ENCODE results near the gene IER2. TPM values are rescaled to one million over a fixed set of nuclear protein-coding genes. Genes with fewer than 3 reads are reported as not detected.
"Not testable (repeated sequence)": the region's sequence is repeated elsewhere in the genome, so short reads cannot be mapped to it uniquely, and the experiment has no call there.

Gene IER2
- total RNA-seq, 2 experiments from 2014 or later, result 120 to 123 TPM

DNA sequence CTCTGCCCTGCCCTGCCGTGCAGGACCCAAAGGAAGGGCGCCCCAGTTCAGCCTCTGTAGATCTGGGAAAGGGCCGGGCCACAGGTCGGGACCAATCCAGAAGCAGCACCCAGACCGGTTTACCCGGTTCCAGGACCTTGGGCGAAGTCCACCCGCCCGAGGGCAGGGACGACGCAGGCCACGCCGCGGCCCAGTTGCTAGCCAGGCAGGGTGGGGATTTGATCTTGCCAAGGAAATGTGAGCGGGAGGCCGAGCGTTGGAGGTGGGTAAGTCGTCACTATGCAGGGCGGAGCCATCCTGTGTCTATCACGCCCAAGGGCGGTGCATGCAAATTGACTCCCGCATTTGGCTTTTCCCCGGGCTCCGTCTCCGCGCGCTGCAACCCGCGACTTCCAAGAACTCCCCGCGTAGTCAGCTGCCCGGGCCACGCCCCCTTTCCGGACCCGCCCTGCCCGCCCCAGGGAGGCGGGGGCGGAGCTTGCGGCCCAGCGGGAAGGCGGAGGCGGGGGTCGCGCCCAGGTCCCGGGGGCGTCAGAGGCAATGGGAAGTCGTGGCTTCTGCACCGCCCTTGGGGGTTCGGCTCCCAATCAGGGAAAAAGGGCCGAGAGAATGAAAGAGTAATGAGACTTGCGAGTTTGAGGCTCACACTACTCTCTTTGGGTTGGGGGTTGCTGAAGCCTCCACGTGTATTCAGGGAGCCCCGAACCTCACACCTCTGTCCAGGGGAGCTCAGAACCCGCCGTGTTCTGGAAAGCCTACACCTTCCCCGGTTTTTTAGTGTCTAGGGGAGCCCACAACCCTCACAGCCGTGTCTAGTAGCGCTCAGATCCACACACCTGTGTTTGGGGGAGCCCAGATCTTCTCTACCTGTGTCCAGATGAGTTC, 12.8 kb downstream of the IER2 start:
- CTCF ChIA-PET, result interaction anchor here (0.6 to 3.3 kb wide), 4 partner anchors 8 to 103 kb away, joined by 3 to 14 read pairs (median 5); no protein-coding TSS in a partner anchor
- intact Hi-C loops (cut with micrococcal nuclease), result loop anchor here (1.0 kb wide), 2 partner anchors 8 to 45 kb away; partner anchors contain the start of gene NACC1
- H3K4me1 Mint-ChIP-seq (ENCODE audit: low read depth), result peaks cover 65% of the 10 kb centered on the region
- H3K4me3 Mint-ChIP-seq, result peak overlapping the region; percentile 79
- H3K9me3 Mint-ChIP-seq, result no peaks in the 10 kb centered on the region
- peak overlapping the region; percentile 97 for H3K27ac Mint-ChIP-seq
- no peaks in the 10 kb centered on the region for H3K27me3 Mint-ChIP-seq (ENCODE audit: low read depth)
- DNase-seq, result peak; percentile 98
- H3K36me3 Mint-ChIP-seq (ENCODE audit: low read depth), result no peaks in the 10 kb centered on the region

DNA sequence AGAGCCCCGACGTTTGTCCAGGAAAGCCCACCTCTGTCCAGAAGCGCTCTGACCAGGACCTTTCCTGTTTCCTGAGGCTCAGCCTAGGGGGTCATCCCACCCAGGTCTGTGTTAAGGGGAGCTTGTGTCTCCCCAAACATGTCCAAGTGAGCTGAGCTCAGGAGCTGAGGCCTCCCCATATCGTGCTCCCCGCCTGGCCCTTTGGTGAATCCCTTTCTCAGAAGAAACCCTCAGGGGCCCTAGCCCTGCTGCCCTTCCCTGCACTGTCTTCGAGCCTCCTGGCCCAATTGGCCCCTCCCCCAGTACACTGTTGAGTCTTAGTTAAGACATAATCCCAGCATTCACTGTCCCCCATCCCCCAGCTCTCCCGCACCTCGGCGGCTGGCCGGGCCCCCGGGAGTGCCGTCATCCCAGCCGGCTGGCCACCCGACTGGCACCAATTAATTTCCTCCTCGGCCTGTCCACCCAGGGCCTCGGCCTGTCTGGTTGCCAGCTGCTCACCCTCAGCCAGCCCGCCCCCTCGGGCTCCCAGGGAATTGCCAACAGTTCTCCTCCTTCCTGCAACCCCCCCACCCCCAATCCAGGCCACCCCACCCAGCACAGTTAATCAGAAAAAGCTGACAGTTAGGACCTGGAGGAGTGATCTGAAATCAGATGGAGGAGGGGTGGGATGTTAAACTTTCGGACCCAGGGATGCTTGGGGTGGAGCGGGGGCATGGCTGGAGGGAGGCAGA, 13.6 kb downstream of the IER2 start:
- peak overlapping the region; percentile 97 for H3K27ac Mint-ChIP-seq
- DNase-seq, result peak; percentile 78
- no peaks in the 10 kb centered on the region for H3K36me3 Mint-ChIP-seq (ENCODE audit: low read depth)
- peak overlapping the region; percentile 79 for H3K4me3 Mint-ChIP-seq
- H3K27me3 Mint-ChIP-seq (ENCODE audit: low read depth), result no peaks in the 10 kb centered on the region
- H3K9me3 Mint-ChIP-seq, result no peaks in the 10 kb centered on the region
- H3K4me1 Mint-ChIP-seq (ENCODE audit: low read depth), result peaks cover 65% of the 10 kb centered on the region
- CTCF ChIA-PET, result interaction anchor here (0.6 to 3.3 kb wide), 4 partner anchors 9 to 102 kb away, joined by 3 to 14 read pairs (median 5); no protein-coding TSS in a partner anchor
- intact Hi-C loops (cut with micrococcal nuclease), result loop anchor here (1.0 kb wide), 2 partner anchors 8 to 45 kb away; partner anchors contain the start of gene NACC1

DNA sequence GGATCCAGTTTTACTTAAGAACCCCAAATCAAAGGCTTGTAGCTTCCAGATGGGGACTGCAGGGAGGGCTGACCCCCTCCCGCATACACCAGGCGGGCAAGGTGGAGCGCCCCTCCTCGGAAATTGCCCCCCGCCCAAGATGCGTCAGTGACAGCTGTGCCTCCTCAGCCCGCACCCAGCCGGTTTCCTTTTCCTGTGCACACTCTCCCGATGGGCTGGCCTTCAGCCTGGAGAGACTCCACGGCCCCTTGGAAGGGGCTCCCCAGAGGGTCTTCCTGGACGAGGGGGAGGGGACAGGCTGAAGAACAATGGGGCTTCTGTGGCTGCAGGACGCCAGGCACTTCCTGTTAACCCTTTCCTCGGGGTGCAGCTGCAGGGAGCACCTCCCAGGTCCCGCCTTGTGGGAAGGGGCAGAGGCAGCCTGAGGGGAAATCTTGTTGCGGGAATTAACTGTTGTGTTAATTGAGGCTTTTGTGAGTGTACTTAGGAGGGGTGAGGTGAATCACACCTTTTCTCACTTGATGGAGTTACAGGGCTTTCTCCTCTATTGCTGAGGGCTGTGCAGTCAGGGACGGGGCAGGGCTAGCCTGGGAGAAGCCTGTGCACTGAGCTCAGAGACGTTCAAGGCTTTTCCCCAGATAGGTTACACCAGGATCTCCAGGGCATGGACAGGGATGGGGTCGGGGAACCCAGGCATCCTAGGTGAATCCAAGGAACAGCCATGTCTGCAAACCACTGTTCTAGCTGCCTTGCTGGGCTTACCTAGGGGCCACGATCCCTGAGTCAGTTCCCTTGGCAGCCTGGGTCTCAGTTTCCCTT, 14.3 kb downstream of the IER2 start:
- intact Hi-C loops (cut with micrococcal nuclease), result loop anchor here (5.0 kb wide), 2 partner anchors 568 to 673 kb away; no protein-coding TSS in a partner anchor
- Mint-ChIP-seq H3K9me3 (no peaks in the 10 kb centered on the region), H3K36me3 (ENCODE audit: low read depth) (no peaks in the 10 kb centered on the region), H3K4me3 (peak overlapping the region; percentile 79), H3K27ac (peak overlapping the region; percentile 97), H3K4me1 (ENCODE audit: low read depth) (peaks cover 70% of the 10 kb centered on the region), H3K27me3 (ENCODE audit: low read depth) (no peaks in the 10 kb centered on the region)
- DNase-seq, result peak; percentile 81
- CTCF ChIA-PET, result interaction anchor here (1.0 to 3.3 kb wide), 4 partner anchors 9 to 31 kb away, joined by 3 to 14 read pairs (median 5); no protein-coding TSS in a partner anchor

DNA sequence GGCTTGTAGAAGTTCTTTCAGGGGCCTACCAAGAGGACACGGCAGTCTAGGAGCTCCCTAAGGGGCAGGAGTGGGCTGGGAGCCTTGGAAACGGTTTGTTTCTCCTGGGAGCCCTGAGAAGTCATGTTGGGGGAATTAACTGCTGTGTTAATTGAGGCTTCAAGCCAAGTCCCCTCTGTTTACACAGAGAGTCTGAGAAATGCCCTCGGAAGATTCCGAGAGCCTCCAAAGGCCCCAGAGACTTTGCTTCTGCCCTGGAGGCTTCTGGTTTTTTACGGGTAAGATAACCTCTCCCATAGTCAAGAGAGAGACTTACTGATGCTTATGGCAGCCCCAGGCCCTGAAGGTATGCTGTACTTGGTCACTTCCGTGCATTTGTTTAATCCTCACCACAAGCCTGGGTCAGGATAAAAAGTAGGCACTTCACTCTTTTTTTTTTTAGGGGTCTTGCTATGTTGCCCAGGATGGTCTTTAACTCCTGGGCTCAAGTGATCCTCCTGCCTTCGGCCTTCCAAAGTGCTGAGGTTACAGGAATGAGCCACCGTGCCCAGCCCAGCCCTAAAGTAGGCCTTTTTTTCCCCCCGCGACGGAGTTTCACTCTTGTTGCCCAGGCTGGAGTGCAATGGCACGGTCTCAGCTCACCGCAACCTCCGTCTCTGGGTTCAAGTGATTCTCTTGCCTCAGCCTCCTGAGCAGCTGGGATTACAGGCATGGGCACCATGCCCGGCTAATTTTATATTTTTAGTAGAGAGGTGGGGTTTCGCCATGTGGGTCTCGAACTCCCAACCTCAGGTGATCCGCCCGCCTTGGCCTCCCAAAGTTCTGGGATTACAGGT, 15.2 kb downstream of the IER2 start:
- peaks cover 73% of the 10 kb centered on the region for H3K4me1 Mint-ChIP-seq (ENCODE audit: low read depth)
- no peaks in the 10 kb centered on the region for H3K9me3 Mint-ChIP-seq
- CTCF ChIA-PET, result interaction anchor here (1.0 to 3.3 kb wide), 3 partner anchors 10 to 30 kb away, joined by 3 to 14 read pairs (median 3); no protein-coding TSS in a partner anchor
- no peak for DNase-seq
- H3K36me3 Mint-ChIP-seq (ENCODE audit: low read depth), result no peaks in the 10 kb centered on the region
- intact Hi-C loops (cut with micrococcal nuclease), result loop anchor here (5.0 kb wide), 2 partner anchors 567 to 672 kb away; no protein-coding TSS in a partner anchor
- H3K4me3 Mint-ChIP-seq, result no peak overlapping the region
- H3K27me3 Mint-ChIP-seq (ENCODE audit: low read depth), result no peaks in the 10 kb centered on the region
- H3K27ac Mint-ChIP-seq, result peak overlapping the region; percentile 97

DNA sequence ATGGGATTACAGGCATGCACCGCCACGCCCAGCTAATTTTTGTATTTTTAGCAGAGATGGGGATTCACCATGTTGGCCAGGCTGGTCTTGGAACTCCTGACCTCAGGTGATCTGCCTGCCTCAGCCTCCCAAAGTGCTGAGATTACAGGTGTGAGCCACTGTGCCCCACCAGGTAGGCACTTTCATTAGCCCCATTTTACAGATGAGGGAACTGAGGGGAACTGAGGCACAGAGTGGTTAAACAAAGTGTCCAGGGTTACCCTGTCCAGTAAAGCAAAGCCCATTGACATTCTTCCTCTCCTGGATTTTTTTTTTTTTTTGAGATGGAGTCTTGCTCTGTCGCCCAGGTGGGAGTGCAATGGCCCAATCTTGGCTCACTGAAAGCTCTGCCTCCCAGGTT, 15.9 kb downstream of the IER2 start:
- H3K4me3 Mint-ChIP-seq; H3K9me3 Mint-ChIP-seq; CTCF ChIA-PET; H3K27me3 Mint-ChIP-seq (ENCODE audit: low read depth); DNase-seq; H3K36me3 Mint-ChIP-seq (ENCODE audit: low read depth): not testable (repeated sequence)
- peaks cover 74% of the 10 kb centered on the region for H3K4me1 Mint-ChIP-seq (ENCODE audit: low read depth)
- H3K27ac Mint-ChIP-seq, result peak overlapping the region; percentile 97
- intact Hi-C loops (cut with micrococcal nuclease), result loop anchor here (2.0 to 5.0 kb wide), 3 partner anchors 15 to 671 kb away; partner anchors contain the start of genes IER2 and STX10

DNA sequence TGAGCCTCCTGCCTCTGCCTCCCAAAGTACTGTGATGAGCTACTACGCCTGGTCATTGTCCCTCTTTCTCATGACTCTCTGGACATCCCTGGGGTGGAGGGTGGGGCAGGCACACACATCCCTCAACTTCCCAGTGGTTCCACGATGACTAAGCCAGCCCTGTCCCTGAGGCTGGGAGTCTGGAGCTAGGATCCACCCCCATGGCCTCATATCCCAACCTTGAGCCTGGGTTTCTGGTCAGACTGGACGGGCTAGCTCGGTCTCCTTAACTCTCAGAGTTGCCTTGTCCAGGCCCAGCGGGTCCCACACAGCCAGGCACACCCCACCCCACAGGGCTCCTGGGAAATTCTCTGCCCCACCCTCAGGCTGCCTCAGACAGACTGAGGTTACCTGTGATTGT, 19.6 kb downstream of the IER2 start:
- Mint-ChIP-seq H3K27ac (peak overlapping the region; percentile 73), H3K4me3 (no peak overlapping the region), H3K27me3 (ENCODE audit: low read depth) (no peaks in the 10 kb centered on the region), H3K4me1 (ENCODE audit: low read depth) (peaks cover 86% of the 10 kb centered on the region), H3K9me3 (no peaks in the 10 kb centered on the region), H3K36me3 (ENCODE audit: low read depth) (peaks cover 3% of the 10 kb centered on the region)
- intact Hi-C loops (cut with micrococcal nuclease), result loop anchor here (5.0 kb wide), 2 partner anchors 563 to 668 kb away; no protein-coding TSS in a partner anchor
- no peak for DNase-seq
- CTCF ChIA-PET, result interaction anchor here (0.9 to 2.3 kb wide), 5 partner anchors 9 to 25 kb away, joined by 3 to 9 read pairs (median 5); no protein-coding TSS in a partner anchor

DNA sequence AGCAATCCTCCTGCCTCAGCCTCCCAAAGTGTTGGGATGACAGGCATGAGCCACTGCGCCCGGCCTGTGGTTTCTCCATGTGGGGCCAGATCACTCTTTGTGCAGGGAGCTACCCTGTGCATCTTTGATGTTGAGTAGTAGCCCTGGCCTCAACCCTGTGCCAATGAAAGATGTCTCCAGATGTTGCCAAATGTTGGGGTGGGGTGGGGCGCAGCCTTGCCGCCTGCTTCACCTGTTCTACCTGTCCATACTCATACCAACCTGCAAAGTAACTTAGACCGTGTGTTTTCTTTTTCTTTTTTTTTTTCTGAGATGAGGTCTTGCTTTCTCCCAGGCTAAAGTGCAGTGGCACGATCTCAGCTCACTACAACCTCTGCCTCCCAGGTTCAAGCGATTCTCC, 20.9 kb downstream of the IER2 start:
- Mint-ChIP-seq H3K36me3 (ENCODE audit: low read depth) (peaks cover 3% of the 10 kb centered on the region), H3K27me3 (ENCODE audit: low read depth) (no peaks in the 10 kb centered on the region), H3K4me3 (peak overlapping the region; percentile 47), H3K4me1 (ENCODE audit: low read depth) (peaks cover 73% of the 10 kb centered on the region), H3K27ac (peak overlapping the region; percentile 99), H3K9me3 (no peaks in the 10 kb centered on the region)
- no peak for DNase-seq
- CTCF ChIA-PET, result interaction anchor here (1.2 to 2.3 kb wide), 2 partner anchors 19 to 24 kb away, joined by 3 to 9 read pairs; no protein-coding TSS in a partner anchor
- intact Hi-C loops (cut with micrococcal nuclease), result no loop called here

DNA sequence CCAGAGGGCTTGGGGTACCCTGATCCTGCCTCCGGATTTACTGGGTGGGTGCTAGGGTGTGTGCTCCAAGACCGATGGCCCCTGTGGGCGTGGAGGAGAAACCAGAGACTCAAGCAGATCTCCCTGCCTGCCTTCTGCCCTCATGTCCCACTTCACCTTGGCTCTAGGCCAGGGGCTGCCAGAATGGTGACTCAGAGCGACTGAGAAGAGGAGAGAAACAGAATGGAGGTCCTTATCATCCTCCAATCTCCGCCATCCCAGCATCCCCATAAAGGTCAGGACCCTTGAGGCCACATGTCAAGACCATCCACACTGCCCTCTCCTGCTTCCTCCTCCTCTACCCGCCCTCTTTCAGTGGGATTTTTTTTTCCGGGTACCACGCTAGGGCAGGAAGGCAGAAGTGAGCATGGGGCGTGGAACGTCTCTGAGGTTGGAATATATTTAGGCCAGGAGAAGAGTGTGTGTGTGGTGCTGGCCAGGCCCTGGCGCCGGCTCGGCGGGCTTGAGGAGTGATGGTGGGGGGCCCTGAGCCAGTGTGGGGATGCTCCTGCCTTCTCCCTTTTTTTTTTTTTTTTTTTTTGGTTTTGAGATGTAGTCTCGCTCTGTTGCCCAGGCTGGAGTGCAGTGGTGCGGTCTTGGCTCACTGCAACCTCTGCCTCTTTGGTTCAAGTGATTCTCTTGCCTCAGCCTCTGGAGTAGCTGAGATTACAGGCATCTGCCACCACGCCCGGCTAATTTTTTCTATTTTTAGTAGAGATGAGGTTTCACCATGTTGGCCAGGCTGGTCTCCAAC, 22.3 kb downstream of the IER2 start:
- Mint-ChIP-seq H3K27ac (peak overlapping the region; percentile 99), H3K27me3 (ENCODE audit: low read depth) (no peaks in the 10 kb centered on the region), H3K4me3 (peak overlapping the region; percentile 90), H3K9me3 (no peaks in the 10 kb centered on the region), H3K4me1 (ENCODE audit: low read depth) (peaks cover 60% of the 10 kb centered on the region), H3K36me3 (ENCODE audit: low read depth) (peaks cover 3% of the 10 kb centered on the region)
- intact Hi-C loops (cut with micrococcal nuclease), result loop anchor here (1.0 to 2.0 kb wide), 2 partner anchors 17 to 160 kb away; no protein-coding TSS in a partner anchor
- CTCF ChIA-PET, result no interaction called here
- DNase-seq, result peak; percentile 93

DNA sequence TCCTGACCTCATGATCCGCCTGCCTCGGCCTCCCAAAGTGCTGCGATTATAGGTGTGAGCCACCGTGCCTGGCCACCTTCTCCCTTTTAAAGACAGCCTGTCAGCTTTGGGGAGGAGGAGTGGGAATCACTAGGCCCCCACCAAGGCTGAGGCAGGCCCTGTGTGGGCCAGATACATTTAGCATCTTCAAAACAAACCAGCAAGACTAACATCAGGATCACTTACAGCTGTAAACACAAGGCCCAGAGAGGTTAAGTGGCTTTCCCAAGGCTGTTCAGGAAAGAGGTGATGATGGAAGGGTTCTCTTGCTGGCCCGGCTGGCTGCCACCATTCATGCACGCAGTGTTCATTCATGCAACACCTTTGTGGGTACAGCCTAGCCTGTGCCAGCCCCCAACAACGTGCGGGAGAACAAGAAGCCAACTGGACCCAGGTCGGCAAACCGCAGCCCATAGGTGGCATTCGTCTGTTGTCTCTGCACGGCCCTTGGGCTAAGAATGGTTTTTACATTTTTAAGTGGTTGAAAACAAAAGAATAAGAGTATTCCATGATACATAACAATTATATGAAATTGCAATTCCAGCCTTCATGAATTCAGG, 23.0 kb downstream of the IER2 start:
- H3K4me1 Mint-ChIP-seq (ENCODE audit: low read depth), result peaks cover 57% of the 10 kb centered on the region
- H3K36me3 Mint-ChIP-seq (ENCODE audit: low read depth), result peaks cover 3% of the 10 kb centered on the region
- CTCF ChIA-PET, result interaction anchor here (0.7 kb wide), 2 partner anchors 106 to 173 kb away, joined by 3 to 6 read pairs; no protein-coding TSS in a partner anchor
- peak overlapping the region; percentile 99 for H3K27ac Mint-ChIP-seq
- no peak for DNase-seq
- peak overlapping the region; percentile 90 for H3K4me3 Mint-ChIP-seq
- H3K27me3 Mint-ChIP-seq (ENCODE audit: low read depth), result no peaks in the 10 kb centered on the region
- no peaks in the 10 kb centered on the region for H3K9me3 Mint-ChIP-seq
- intact Hi-C loops (cut with micrococcal nuclease), result loop anchor here (2.0 kb wide), 1 partner anchor 160 kb away; no protein-coding TSS in a partner anchor

DNA sequence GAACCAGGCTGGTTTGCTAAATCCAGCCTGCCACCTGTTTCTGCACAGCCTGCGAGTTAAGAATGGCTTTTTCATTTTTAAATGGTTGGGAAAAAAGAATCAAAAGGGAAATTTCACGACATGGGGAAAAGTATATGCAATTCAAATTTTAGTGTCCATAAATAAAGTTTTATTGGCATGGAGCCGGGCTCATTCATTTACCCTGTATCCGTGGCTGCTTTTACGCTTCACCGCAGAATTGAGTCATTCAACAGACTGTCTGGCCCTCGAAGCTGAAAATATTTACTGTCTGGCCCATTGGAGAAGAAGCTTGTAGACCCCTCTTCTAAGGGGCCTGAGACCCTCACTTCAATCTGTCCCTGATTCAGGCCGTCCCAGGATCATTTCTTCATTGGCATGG, 26.1 kb downstream of the IER2 start:
- peaks cover 2% of the 10 kb centered on the region for H3K36me3 Mint-ChIP-seq (ENCODE audit: low read depth)
- no peaks in the 10 kb centered on the region for H3K9me3 Mint-ChIP-seq
- intact Hi-C loops (cut with micrococcal nuclease), result no loop called here
- CTCF ChIA-PET, result interaction anchor here (0.6 to 0.9 kb wide), 3 partner anchors 17 to 1298 kb away, joined by 3 to 5 read pairs (median 3); partner anchors contain the start of gene NACC1
- no peak overlapping the region for H3K27ac Mint-ChIP-seq
- H3K27me3 Mint-ChIP-seq (ENCODE audit: low read depth), result no peaks in the 10 kb centered on the region
- peaks cover 45% of the 10 kb centered on the region for H3K4me1 Mint-ChIP-seq (ENCODE audit: low read depth)
- no peak overlapping the region for H3K4me3 Mint-ChIP-seq
- DNase-seq, result no peak
